ENCODE measurements around the gene CTTN. TPM values are rescaled to one million over a fixed set of nuclear protein-coding genes. Genes with fewer than 3 reads are reported as not detected.

Gene CTTN
- total RNA-seq, 1 experiment from 2014 or later, result 224 TPM

DNA sequence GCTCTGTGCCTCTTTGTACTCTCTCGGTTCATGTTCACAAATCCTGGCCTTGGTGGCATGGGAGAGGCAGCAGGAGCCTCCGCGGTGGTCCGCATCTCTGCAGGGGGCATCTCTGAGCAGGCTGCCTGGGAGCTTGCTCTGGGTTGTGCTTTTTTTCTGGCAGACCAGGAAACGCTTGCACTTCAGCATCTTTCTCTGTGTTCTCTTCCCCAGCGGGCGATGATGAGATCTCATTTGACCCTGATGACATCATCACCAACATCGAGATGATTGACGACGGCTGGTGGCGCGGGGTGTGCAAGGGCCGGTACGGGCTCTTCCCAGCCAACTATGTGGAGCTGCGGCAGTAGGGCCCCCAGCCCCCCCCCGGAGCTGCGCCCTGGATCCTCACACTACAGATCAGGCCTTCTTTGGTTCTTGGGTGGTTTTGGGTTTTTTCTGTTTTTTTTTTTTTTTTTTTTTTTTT, 36.5 kb downstream of the CTTN start:
- Mint-ChIP-seq H3K4me1 (peaks cover 8 to 10% of the 10 kb centered on the region in 2 experiments), H3K4me3 (no peak overlapping the region), H3K27me3 (ENCODE audit: low read depth) (no peaks in the 10 kb centered on the region; the same call in 1 of the 2 replicates), H3K27ac (no peak overlapping the region), H3K36me3 (ENCODE audit: insufficient read depth in 1 of 3, low read depth in 3 of 3) (peaks cover 45 to 93% (median 89%) of the 10 kb centered on the region in 3 experiments; a peak in 6 of 7 replicates), H3K9me3 (no peaks in the 10 kb centered on the region)
- Histone ChIP-seq H3K56ac (ENCODE audit: insufficient read length, low read depth, low read length) (no peak overlapping the region), H2BK5ac (ENCODE audit: insufficient read length, low read length) (no peak overlapping the region), H4K91ac (ENCODE audit: insufficient read length, low read depth, low read length) (no peak overlapping the region), H3K9me3 (ENCODE audit: control insufficient read depth, low read depth, low read length) (no peaks in the 10 kb centered on the region), H4K20me1 (ENCODE audit: control insufficient read depth, insufficient read depth, insufficient read length) (no peaks in the 10 kb centered on the region), H2BK120ac (ENCODE audit: low read depth, low read length, poor library complexity, severe bottlenecking) (no peak overlapping the region), H3K23me2 (ENCODE audit: insufficient read length, low read depth, low read length, poor library complexity, severe bottlenecking) (no peaks in the 10 kb centered on the region), H3K23ac (ENCODE audit: insufficient read length, low read depth, low read length) (no peak overlapping the region), H3K18ac (ENCODE audit: insufficient read length, low read depth, low read length) (no peak overlapping the region), H4K5ac (ENCODE audit: insufficient read length, low read depth, low read length) (no peak overlapping the region), H3K9ac (ENCODE audit: extremely low read depth, insufficient read length, low read length) (no peak overlapping the region), H2BK12ac (ENCODE audit: insufficient read length, low read depth, low read length) (no peak overlapping the region), H2AK5ac (ENCODE audit: insufficient read length, low read length) (no peak overlapping the region), H3K27me3 (ENCODE audit: insufficient read depth, low read length) (no peaks in the 10 kb centered on the region), H3T11ph (ENCODE audit: low read length) (no peak overlapping the region), H2BK15ac (ENCODE audit: low read depth, low read length) (no peak overlapping the region), H3K79me2 (ENCODE audit: insufficient read depth, low read length) (no peaks in the 10 kb centered on the region), H3K79me1 (ENCODE audit: insufficient read depth, low read depth, low read length, poor library complexity, severe bottlenecking) (no peaks in the 10 kb centered on the region), H3K14ac (ENCODE audit: insufficient read depth, low read length) (no peak overlapping the region), H4K8ac (replicated peaks; ENCODE audit: insufficient read length, low read depth, low read length) (no peak overlapping the region), H3K4ac (ENCODE audit: low read depth, low read length) (no peak overlapping the region), H3K27ac (ENCODE audit: insufficient read length, low read depth, low read length) (no peak overlapping the region), H2AFZ (ENCODE audit: low read length) (no peak overlapping the region), H3K4me1 (ENCODE audit: insufficient read depth, low read length) (no peaks in the 10 kb centered on the region), H2BK20ac (ENCODE audit: low read depth, low read length, poor library complexity, severe bottlenecking) (no peak overlapping the region), H3K4me2 (ENCODE audit: insufficient read depth, insufficient read length, low read length) (no peak overlapping the region)
- no CpG with 5 or more reads among the region's 17 CpGs for WGBS (ENCODE audit: extremely low coverage, insufficient read length, low lambda C conversion rate)
- no peak for DNase-seq
- TF ChIP-seq, protein P1, sequence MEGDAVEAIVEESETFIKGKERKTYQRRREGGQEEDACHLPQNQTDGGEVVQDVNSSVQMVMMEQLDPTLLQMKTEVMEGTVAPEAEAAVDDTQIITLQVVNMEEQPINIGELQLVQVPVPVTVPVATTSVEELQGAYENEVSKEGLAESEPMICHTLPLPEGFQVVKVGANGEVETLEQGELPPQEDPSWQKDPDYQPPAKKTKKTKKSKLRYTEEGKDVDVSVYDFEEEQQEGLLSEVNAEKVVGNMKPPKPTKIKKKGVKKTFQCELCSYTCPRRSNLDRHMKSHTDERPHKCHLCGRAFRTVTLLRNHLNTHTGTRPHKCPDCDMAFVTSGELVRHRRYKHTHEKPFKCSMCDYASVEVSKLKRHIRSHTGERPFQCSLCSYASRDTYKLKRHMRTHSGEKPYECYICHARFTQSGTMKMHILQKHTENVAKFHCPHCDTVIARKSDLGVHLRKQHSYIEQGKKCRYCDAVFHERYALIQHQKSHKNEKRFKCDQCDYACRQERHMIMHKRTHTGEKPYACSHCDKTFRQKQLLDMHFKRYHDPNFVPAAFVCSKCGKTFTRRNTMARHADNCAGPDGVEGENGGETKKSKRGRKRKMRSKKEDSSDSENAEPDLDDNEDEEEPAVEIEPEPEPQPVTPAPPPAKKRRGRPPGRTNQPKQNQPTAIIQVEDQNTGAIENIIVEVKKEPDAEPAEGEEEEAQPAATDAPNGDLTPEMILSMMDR (conservative IDR thresholded peaks at IDR 0.05), result no peak

Data from H9 (cell line).